Measurements from ENCODE around the gene SHE. TPM values are rescaled to one million over a fixed set of nuclear protein-coding genes. Genes with fewer than 3 reads are reported as not detected.

Gene SHE
- total and polyA plus RNA-seq, 2 of the 8 experiments (the other 6 are each of a cell fraction or from before 2014, with no cell fraction given): 0.44 to 0.45 TPM

DNA sequence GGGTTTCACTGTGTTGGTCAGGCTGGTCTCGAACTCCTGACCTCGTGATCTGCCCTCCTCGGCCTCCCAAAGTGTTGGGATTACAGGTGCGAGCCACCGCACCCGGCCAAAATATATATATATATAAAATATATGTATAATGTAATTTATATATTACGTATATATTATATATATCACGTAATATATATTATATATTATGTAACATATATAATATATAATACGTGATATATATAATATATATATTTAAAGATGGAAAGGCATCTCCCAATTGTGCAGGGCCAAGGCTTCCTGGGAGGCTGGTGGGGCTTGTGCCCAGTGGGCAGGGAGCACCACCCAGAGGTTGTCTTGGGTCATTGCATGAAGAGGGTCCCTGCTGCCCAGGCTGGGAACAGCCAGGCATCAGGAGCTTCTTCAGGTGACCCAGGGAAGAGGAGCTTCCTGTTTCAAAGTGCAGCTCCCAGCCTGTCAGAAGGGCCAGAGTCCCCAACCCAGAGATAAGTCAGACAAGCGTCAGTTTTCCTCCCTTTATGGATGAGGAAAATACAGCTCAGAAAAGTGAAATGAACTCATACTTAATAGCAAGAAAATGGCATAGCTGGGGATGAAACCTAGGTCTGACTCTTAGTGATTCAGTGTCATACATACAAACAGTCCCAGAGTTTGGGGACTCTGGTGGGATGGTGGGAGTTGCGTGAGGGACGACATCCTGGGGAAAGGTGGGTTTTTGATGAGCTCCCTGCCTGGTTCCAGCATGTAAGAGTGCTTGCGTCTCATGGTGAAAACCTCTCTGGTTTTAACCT lies 44.3 kb upstream of the SHE start:
- H3K79me1 ChIP-seq (ENCODE audit: low read depth, low read length): no peaks in the 10 kb centered on the region
- H3K4me3 ChIP-seq (ENCODE audit: extremely low read depth in 1 of 4, insufficient read depth in 2 of 4, low read depth in 3 of 4, low read length in 4 of 4): no peak overlapping the region
- peaks cover 0 to 14% of the 10 kb centered on the region in 2 experiments for H4K20me1 ChIP-seq (replicated peaks in 1 of 2; ENCODE audit: control insufficient read depth in 1 of 2, insufficient read depth in 2 of 2, low read length in 2 of 2)
- H3K27me3 ChIP-seq (replicated peaks in 1 of 4; ENCODE audit: control insufficient read depth in 3 of 4, extremely low read depth in 1 of 4, insufficient read depth in 3 of 4, low read length in 3 of 4): no peaks in the 10 kb centered on the region
- no peak overlapping the region for H2BK15ac ChIP-seq (ENCODE audit: low read length)
- no peak overlapping the region for H3K4me2 ChIP-seq (ENCODE audit: insufficient read depth in 1 of 2, low read depth in 2 of 2, low read length in 2 of 2)
- no peaks in the 10 kb centered on the region for H3K9me3 ChIP-seq (ENCODE audit: insufficient read depth in 2 of 2, low read depth in 1 of 2, low read length in 1 of 2)
- H4K91ac ChIP-seq (replicated peaks; ENCODE audit: insufficient read length, low read length): no peak overlapping the region
- no peak overlapping the region for H2BK5ac ChIP-seq (ENCODE audit: low read depth, low read length)
- H3K36me3 ChIP-seq (ENCODE audit: control insufficient read depth in 2 of 4, insufficient read depth in 4 of 4, low read length in 3 of 4): peaks cover 7 to 29% (median 15%) of the 10 kb centered on the region in 4 experiments
- TF ChIP-seq, protein P1, sequence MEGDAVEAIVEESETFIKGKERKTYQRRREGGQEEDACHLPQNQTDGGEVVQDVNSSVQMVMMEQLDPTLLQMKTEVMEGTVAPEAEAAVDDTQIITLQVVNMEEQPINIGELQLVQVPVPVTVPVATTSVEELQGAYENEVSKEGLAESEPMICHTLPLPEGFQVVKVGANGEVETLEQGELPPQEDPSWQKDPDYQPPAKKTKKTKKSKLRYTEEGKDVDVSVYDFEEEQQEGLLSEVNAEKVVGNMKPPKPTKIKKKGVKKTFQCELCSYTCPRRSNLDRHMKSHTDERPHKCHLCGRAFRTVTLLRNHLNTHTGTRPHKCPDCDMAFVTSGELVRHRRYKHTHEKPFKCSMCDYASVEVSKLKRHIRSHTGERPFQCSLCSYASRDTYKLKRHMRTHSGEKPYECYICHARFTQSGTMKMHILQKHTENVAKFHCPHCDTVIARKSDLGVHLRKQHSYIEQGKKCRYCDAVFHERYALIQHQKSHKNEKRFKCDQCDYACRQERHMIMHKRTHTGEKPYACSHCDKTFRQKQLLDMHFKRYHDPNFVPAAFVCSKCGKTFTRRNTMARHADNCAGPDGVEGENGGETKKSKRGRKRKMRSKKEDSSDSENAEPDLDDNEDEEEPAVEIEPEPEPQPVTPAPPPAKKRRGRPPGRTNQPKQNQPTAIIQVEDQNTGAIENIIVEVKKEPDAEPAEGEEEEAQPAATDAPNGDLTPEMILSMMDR (IDR thresholded peaks at IDR 0.05; ENCODE audit: control extremely low read depth in 1 of 3, insufficient read depth in 1 of 3, low read depth in 1 of 3, low read length in 3 of 3): peak; percentile 85 to 96 (median 90)
- TF ChIP-seq, protein P2, sequence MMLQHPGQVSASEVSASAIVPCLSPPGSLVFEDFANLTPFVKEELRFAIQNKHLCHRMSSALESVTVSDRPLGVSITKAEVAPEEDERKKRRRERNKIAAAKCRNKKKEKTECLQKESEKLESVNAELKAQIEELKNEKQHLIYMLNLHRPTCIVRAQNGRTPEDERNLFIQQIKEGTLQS (IDR thresholded peaks at IDR 0.05; ENCODE audit: insufficient read depth, low read depth, low read length): no peak
- no peak for TF ChIP-seq EP300 (IDR thresholded peaks at IDR 0.05; ENCODE audit: borderline replicate concordance in 1 of 2, low read depth in 2 of 2, low read length in 2 of 2)
- TF ChIP-seq RAD21 (IDR thresholded peaks at IDR 0.05 in 1 of 2, conservative IDR thresholded peaks at IDR 0.05 in 1 of 2; ENCODE audit: low read depth in 2 of 2, low read length in 2 of 2): peak; percentile 95 to 97
- no peak overlapping the region for H3K18ac ChIP-seq (ENCODE audit: extremely low read depth, low read length)
- no peak overlapping the region for H2BK120ac ChIP-seq (replicated peaks; ENCODE audit: low read depth, low read length)
- ChIA-PET CTCF (ENCODE audit: partially characterized antibody) (interaction anchor here (0.6 to 5.7 kb wide), 72 partner anchors 8 to 1078 kb away, joined by 3 to 117 read pairs (median 4); partner anchors contain the start of genes CHRNB2, FLAD1 and PBXIP1), POLR2A (ENCODE audit: partially characterized antibody) (interaction anchor here (0.9 to 1.0 kb wide), 2 partner anchors 10 to 12 kb away, joined by 3 read pairs; no protein-coding TSS in a partner anchor)
- no peak overlapping the region for H4K5ac ChIP-seq (ENCODE audit: insufficient read length, low read depth, low read length)
- no peak overlapping the region for H3K9ac ChIP-seq (replicated peaks in 1 of 4; ENCODE audit: extremely low read depth in 1 of 4, low read depth in 3 of 4, low read length in 3 of 4)
- H3K23ac ChIP-seq (ENCODE audit: insufficient read length): no peak overlapping the region
- H2AK5ac ChIP-seq (ENCODE audit: low read depth, low read length): no peak overlapping the region
- H4K8ac ChIP-seq (ENCODE audit: extremely low read depth, insufficient read depth, low read length): no peak overlapping the region
- peak; percentile 66 to 73 for DNase-seq (ENCODE audit: low read depth in 1 of 2, low spot score in 2 of 2)
- H3K79me2 ChIP-seq (ENCODE audit: control insufficient read depth in 1 of 2, insufficient read depth in 2 of 2, low read length in 2 of 2): no peaks in the 10 kb centered on the region
- no peaks in the 10 kb centered on the region; a peak in 1 of 7 replicates for H3K4me1 ChIP-seq (replicated peaks in 1 of 4; ENCODE audit: control insufficient read depth in 3 of 4, insufficient read depth in 4 of 4, low read length in 3 of 4)
- FAIRE-seq: peak; percentile 45
- H3K14ac ChIP-seq (ENCODE audit: insufficient read length): no peak overlapping the region
- no peak overlapping the region for H3K4ac ChIP-seq (replicated peaks; ENCODE audit: insufficient read length, low read depth, low read length)
- 66% methylated on average over 13 of the region's 13 CpGs; no CpG with 5 or more reads in 1 of the 2 experiments for WGBS, 2 experiments (ENCODE audit: extremely low coverage in 1 of 2, insufficient coverage in 1 of 2, insufficient read length in 1 of 2, insufficient replicate concordance in 2 of 2, low coverage in 1 of 2, low lambda C conversion rate in 2 of 2, missing lambda C conversion rate in 1 of 2)
- H2BK12ac ChIP-seq (ENCODE audit: low read depth, low read length): no peak overlapping the region
- no peak overlapping the region for H2BK20ac ChIP-seq (ENCODE audit: low read length)
- no peak overlapping the region for H2AFZ ChIP-seq (ENCODE audit: low read length)
- no peak overlapping the region for H3K56ac ChIP-seq (replicated peaks; ENCODE audit: insufficient read length, low read depth, low read length)
- H3K27ac ChIP-seq (ENCODE audit: low read depth, low read length): no peak overlapping the region
- H3K23me2 ChIP-seq (ENCODE audit: low read depth, low read length): no peaks in the 10 kb centered on the region

All from H1 (cell line).